K562 (cell line): ENCODE results near the gene SMG6. TPM values are rescaled to one million over a fixed set of nuclear protein-coding genes. Genes with fewer than 3 reads are reported as not detected.

Experiments used
- ATAC-seq: fragments of 200-7000 bp; cut with Tn5 transposase; 3 replicates; pipeline ENCODE4 v1.9.1; 2020; ENCODE audit warnings: moderate library complexity
- BruUV-seq: library from RNA; stranded (reverse); fragments of 400-500 nt; replicated peaks from 2 replicates; lab custom pipeline; 2021; lab: Mats Ljungman, UMichigan
- CTCF ChIA-PET: fragments of 300-600 bp; formaldehyde crosslinking; extraction: SDS; loops from one replicate; lab custom pipeline; 2021; ENCODE audit warnings: low intra/inter-chr PET ratio; lab: Yijun Ruan, JAX
- POLR2A ChIA-PET: fragments of 300-600, 350-650 bp; sonication (Branson Sonifier 250); formaldehyde crosslinking; extraction: SDS; loops from one replicate; lab custom pipeline; 2021; ENCODE audit warnings: antibody characterized with exemption, inconsistent platforms; lab: Yijun Ruan, JAX
- DNase-seq, 4 experiments: peaks; one replicate each; pipeline versions ENCODE4 v3.0.0 to v3.0.0-alpha.2; 2011 to 2018; ENCODE audit warnings: low spot score in 3 of 4, mixed read lengths in 3 of 4; ENCODE audit errors: extremely low read depth in 1 of 4
- FAIRE-seq: peaks from 2 replicates; lab custom pipeline; 2011; peaks lifted over from hg19 to GRCh38; lab: Jason Lieb, UNC
- H2AFZ ChIP-seq: 2 replicates; pipeline ENCODE4 v1.6.0; 2011; ENCODE audit warnings: low read depth, low read length, control low read depth, inconsistent platforms
- H3K27ac ChIP-seq: fragments of 200-600 bp; 3 replicates; pipeline ENCODE4 v1.8.0; 2011; ENCODE audit warnings: low read depth, mild to moderate bottlenecking, control low read depth, inconsistent platforms, low read length, moderate library complexity, mixed read lengths; ENCODE audit errors: extremely low read depth
- H3K27me3 ChIP-seq, 2 experiments: fragments of 300-600 bp in 1 of 2; 2 replicates in 1 of 2; 3 replicates in 1 of 2; pipeline versions ENCODE4 v1.6.0 to v1.8.0; 2011; ENCODE audit warnings: inconsistent platforms in 2 of 2, low read length in 2 of 2, mild to moderate bottlenecking in 1 of 2, mixed read lengths in 1 of 2, moderate library complexity in 1 of 2; ENCODE audit not compliant: control insufficient read depth in 2 of 2, insufficient read depth in 2 of 2
- H3K36me3 ChIP-seq: fragments of 300-600 bp; 3 replicates; pipeline ENCODE4 v1.8.0; 2011; ENCODE audit warnings: mild to moderate bottlenecking, low read length, inconsistent platforms; ENCODE audit not compliant: control insufficient read depth, insufficient read depth
- H3K4me1 ChIP-seq, 2 experiments: fragments of 200-600 bp in 1 of 2; replicated peaks in 1 of 2; 2 replicates in 1 of 2; 3 replicates in 1 of 2; pipeline versions ENCODE4 v1.5.1 to v1.8.0; 2011; ENCODE audit warnings: inconsistent platforms in 2 of 2, low read length in 2 of 2, mild to moderate bottlenecking in 1 of 2, mixed read lengths in 1 of 2, moderate library complexity in 1 of 2; ENCODE audit not compliant: control insufficient read depth in 2 of 2, insufficient read depth in 2 of 2
- H3K4me2 ChIP-seq: 2 replicates; pipeline ENCODE4 v1.6.1; 2011; ENCODE audit warnings: low read length, control low read depth, inconsistent platforms, mixed read lengths; ENCODE audit not compliant: insufficient read depth
- H3K4me3 ChIP-seq: fragments of 200-600 bp; sonication (generic), shearing (Covaris generic); 2 replicates; pipeline ENCODE4 v1.5.1; 2016; ENCODE audit warnings: control low read depth, inconsistent platforms
- H3K79me2 ChIP-seq: fragments of 200-600 bp; 3 replicates; pipeline ENCODE4 v1.8.0; 2011; ENCODE audit warnings: low read length, inconsistent platforms; ENCODE audit not compliant: control insufficient read depth, insufficient read depth
- H3K9ac ChIP-seq, 2 experiments: 2 replicates each; pipeline versions ENCODE4 v1.6.0 to v1.6.1; 2011; ENCODE audit warnings: low read depth in 2 of 2, low read length in 2 of 2, control low read depth in 1 of 2, inconsistent platforms in 1 of 2, mild to moderate bottlenecking in 1 of 2, mixed read lengths in 1 of 2; ENCODE audit not compliant: insufficient read depth in 1 of 2
- H3K9me1 ChIP-seq: one replicate; pipeline ENCODE4 v1.6.0; 2011; ENCODE audit warnings: inconsistent platforms, mild to moderate bottlenecking, low read length, moderate library complexity; ENCODE audit not compliant: control insufficient read depth, insufficient read depth
- H3K9me3 ChIP-seq: replicated peaks from 2 replicates; pipeline ENCODE4 v1.5.1; 2011; ENCODE audit warnings: low read depth, low read length, inconsistent platforms; ENCODE audit not compliant: control insufficient read depth, insufficient read depth
- H4K20me1 ChIP-seq: replicated peaks from 2 replicates; pipeline ENCODE4 v1.6.1; 2011; ENCODE audit warnings: low read length, inconsistent platforms, mixed read lengths; ENCODE audit not compliant: control insufficient read depth, insufficient read depth
- EWSR1 ChIP-seq: fragments of 450-650 bp; IDR thresholded peaks from 2 replicates; pipeline ENCODE4 v1.6.1; 2018; ENCODE audit warnings: borderline replicate concordance, mild to moderate bottlenecking, low read depth, moderate library complexity; ENCODE audit not compliant: partially characterized antibody
- LARP7 ChIP-seq: fragments of 450-650 bp; IDR thresholded peaks from 2 replicates; pipeline ENCODE4 v1.6.1; 2016
- MAFK ChIP-seq: IDR thresholded peaks from 2 replicates; pipeline ENCODE4 v1.6.1; 2011; ENCODE audit warnings: low read length, improper control_type of control experiment
- MECOM ChIP-seq: fragments of 250-450 bp; sonication (Bioruptor Pico); IDR thresholded peaks from 2 replicates; pipeline ENCODE4 v1.8.0; 2022; ENCODE audit warnings: inconsistent platforms
- MEF2A ChIP-seq: IDR thresholded peaks from 2 replicates; pipeline ENCODE4 v1.6.1; 2011; ENCODE audit warnings: low read depth, mild to moderate bottlenecking, low read length, moderate library complexity; ENCODE audit not compliant: control insufficient read depth
- RERE ChIP-seq: sonication (generic); formaldehyde crosslinking; IDR thresholded peaks from 2 replicates; pipeline ENCODE4 v1.8.0; 2023; ENCODE audit warnings: missing genetic modification reagents, mild to moderate bottlenecking, borderline replicate concordance
- SREBF2 ChIP-seq: sonication (generic); formaldehyde crosslinking; IDR thresholded peaks from 2 replicates; pipeline ENCODE4 v1.4.0; 2020; ENCODE audit warnings: mild to moderate bottlenecking, missing genetic modification reagents
- SRSF1 ChIP-seq: fragments of 200-400 bp; formaldehyde crosslinking; IDR thresholded peaks from 2 replicates; pipeline ENCODE4 v1.6.1; 2017; ENCODE audit warnings: mild to moderate bottlenecking, low read depth, low read length, moderate library complexity
- TBL1XR1 ChIP-seq, 2 experiments: IDR thresholded peaks; 2 replicates each; pipeline ENCODE4 v1.6.1; 2012; ENCODE audit warnings: improper control_type of control experiment in 2 of 2, low read length in 2 of 2, mild to moderate bottlenecking in 1 of 2
- TEAD2 ChIP-seq: fragments of 450-650 bp; IDR thresholded peaks from 2 replicates; pipeline ENCODE4 v1.6.1; 2016; ENCODE audit warnings: missing genetic modification characterization, control low read depth, missing compliant biosample characterization
- TFE3 ChIP-seq: fragments of 450-650 bp; formaldehyde crosslinking; IDR thresholded peaks from 2 replicates; pipeline ENCODE4 v1.4.0; 2020; ENCODE audit warnings: mild to moderate bottlenecking, mixed read lengths
- ZNF12 ChIP-seq: sonication (generic); formaldehyde crosslinking; IDR thresholded peaks from 2 replicates; pipeline ENCODE4 v1.4.0; 2020; ENCODE audit warnings: mild to moderate bottlenecking, missing genetic modification reagents
- ZNF253 ChIP-seq: fragments of 250-450 bp; sonication (Bioruptor Pico); conservative IDR thresholded peaks from 2 replicates; pipeline ENCODE4 v1.6.1; 2021; ENCODE audit warnings: mild to moderate bottlenecking
- WGBS: fragments of 100-300 bp; shearing (Covaris generic); methylation state at CpG from one replicate; pipeline ENCODE4 v1.1.6; 2016; ENCODE audit warnings: low coverage, mixed read lengths; ENCODE audit not compliant: insufficient coverage; ENCODE audit errors: missing lambda C conversion rate; 5-methylcytosine and 5-hydroxymethylcytosine counted together
- in situ Hi-C: fragments of 300-500 bp; cut with MboI; formaldehyde crosslinking; loops from 4 replicates; pipeline ENCODE4 v1.15.0; 2018; ENCODE audit warnings: inconsistent platforms, mixed read lengths
- intact Hi-C: fragments of 100-400 bp; cut with micrococcal nuclease; formaldehyde crosslinking; loops from 2 replicates; pipeline ENCODE4 v1.14.2; 2022
- polyA plus RNA-seq, 8 experiments: library from polyadenylated mRNA; depleted of rRNA in 4 of 8; stranded (reverse) in 5 of 8; unstranded in 3 of 8; fragments of >200 nt; fragmentation: Nextera tagmentation in 2 of 8; fragmentation: Illumina TruSeq in 1 of 8; extraction: Ambion mirVana in 2 of 8; extraction: Trizol in 1 of 8; gene quantifications; 2 replicates each; pipeline versions ENCODE4 v1.2.1 to v1.2.3, GENCODE V29; 2011 to 2014; ENCODE audit warnings: inconsistent platforms in 1 of 8, missing spikeins in 1 of 8
- total RNA-seq, 7 experiments: library from RNA; depleted of rRNA in 6 of 7; stranded (reverse); fragments of >200 nt in 6 of 7; fragmentation: Illumina TruSeq in 2 of 7; extraction: Trizol in 2 of 7; gene quantifications; 2 replicates each; pipeline versions ENCODE4 v1.2.1 to v1.2.3, GENCODE V29; 2011 to 2021; ENCODE audit warnings: low replicate concordance in 1 of 7
- TF ChIP-seq, protein P1 (sequence below): sonication (generic); formaldehyde crosslinking; IDR thresholded peaks from 2 replicates; pipeline ENCODE4 v1.8.1; 2022; ENCODE audit warnings: missing genetic modification reagents
- TF ChIP-seq, protein P2 (sequence below): sonication (generic); formaldehyde crosslinking; IDR thresholded peaks from 2 replicates; pipeline ENCODE4 v1.8.1; 2023; ENCODE audit warnings: mild to moderate bottlenecking, missing genetic modification reagents

Gene SMG6
- total and polyA plus RNA-seq, 9 of the 15 experiments (the other 6 are each of a cell fraction or from before 2014, with no cell fraction given), result 0.44 to 13.9 (median 6.0) TPM

- BruUV-seq, result no TSS peak
- no peaks in the 10 kb centered on the region for H3K27me3 ChIP-seq
- H3K9me1 ChIP-seq, result no peaks in the 10 kb centered on the region
- H3K36me3 ChIP-seq, result no peaks in the 10 kb centered on the region
- intact Hi-C loops, result no loop called here
- peaks cover 2 to 5% of the 10 kb centered on the region in 2 experiments; a peak in 4 of 5 replicates for H3K4me1 ChIP-seq
- H3K27ac ChIP-seq, result no peak overlapping the region
- no peak overlapping the region for H3K4me2 ChIP-seq
- ChIA-PET CTCF (no interaction called here), POLR2A (no interaction called here)
- no peak overlapping the region for H2AFZ ChIP-seq
- H3K9ac ChIP-seq, result no peak overlapping the region
- no peaks in the 10 kb centered on the region for H3K9me3 ChIP-seq
- ATAC-seq, result no peak
- WGBS, result 89% methylated on average over 10 of the region's 15 CpGs
- DNase-seq, result no peak
- no peak overlapping the region for H3K4me3 ChIP-seq
- no peaks in the 10 kb centered on the region for H4K20me1 ChIP-seq
- in situ Hi-C loops, result no loop called here
- no peak for FAIRE-seq
- no peaks in the 10 kb centered on the region for H3K79me2 ChIP-seq
- TF ChIP-seq MAFK (no peak), TBL1XR1 (IDR thresholded peaks at IDR 0.05; ENCODE audit: low read length in 2 of 2) (no peak), SRSF1 (no peak), LARP7 (no peak), TFE3 (CRISPR knock-in tag) (no peak), SREBF2 (CRISPR knock-in tag) (no peak), TEAD2 (no peak), MECOM (CRISPR knock-in tag) (no peak), ZNF253 (no peak), EWSR1 (no peak), RERE (CRISPR knock-in tag) (no peak), ZNF12 (CRISPR knock-in tag) (no peak), MEF2A (no peak)
- TF ChIP-seq, protein P1, sequence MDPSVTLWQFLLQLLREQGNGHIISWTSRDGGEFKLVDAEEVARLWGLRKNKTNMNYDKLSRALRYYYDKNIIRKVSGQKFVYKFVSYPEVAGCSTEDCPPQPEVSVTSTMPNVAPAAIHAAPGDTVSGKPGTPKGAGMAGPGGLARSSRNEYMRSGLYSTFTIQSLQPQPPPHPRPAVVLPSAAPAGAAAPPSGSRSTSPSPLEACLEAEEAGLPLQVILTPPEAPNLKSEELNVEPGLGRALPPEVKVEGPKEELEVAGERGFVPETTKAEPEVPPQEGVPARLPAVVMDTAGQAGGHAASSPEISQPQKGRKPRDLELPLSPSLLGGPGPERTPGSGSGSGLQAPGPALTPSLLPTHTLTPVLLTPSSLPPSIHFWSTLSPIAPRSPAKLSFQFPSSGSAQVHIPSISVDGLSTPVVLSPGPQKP, result no peak
- TF ChIP-seq, protein P2, sequence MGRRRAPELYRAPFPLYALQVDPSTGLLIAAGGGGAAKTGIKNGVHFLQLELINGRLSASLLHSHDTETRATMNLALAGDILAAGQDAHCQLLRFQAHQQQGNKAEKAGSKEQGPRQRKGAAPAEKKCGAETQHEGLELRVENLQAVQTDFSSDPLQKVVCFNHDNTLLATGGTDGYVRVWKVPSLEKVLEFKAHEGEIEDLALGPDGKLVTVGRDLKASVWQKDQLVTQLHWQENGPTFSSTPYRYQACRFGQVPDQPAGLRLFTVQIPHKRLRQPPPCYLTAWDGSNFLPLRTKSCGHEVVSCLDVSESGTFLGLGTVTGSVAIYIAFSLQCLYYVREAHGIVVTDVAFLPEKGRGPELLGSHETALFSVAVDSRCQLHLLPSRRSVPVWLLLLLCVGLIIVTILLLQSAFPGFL (CRISPR knock-in tag), result no peak
Measured at GRCh38 chr17:2128011-2128410, 175.6 kb downstream of the SMG6 start.
